GM19035 (cell line): Measurements from ENCODE around the gene PARD3.
"Not testable (repeated sequence)": the region's sequence is repeated elsewhere in the genome, so short reads cannot be mapped to it uniquely, and the experiment has no call there.

Source experiments
- ATAC-seq: cut with Tn5 transposase; IDR thresholded peaks from one replicate; pipeline ENCODE4 v1.9.1; 2021; ENCODE audit not compliant: unreplicated experiment

PARD3 gene

DNA sequence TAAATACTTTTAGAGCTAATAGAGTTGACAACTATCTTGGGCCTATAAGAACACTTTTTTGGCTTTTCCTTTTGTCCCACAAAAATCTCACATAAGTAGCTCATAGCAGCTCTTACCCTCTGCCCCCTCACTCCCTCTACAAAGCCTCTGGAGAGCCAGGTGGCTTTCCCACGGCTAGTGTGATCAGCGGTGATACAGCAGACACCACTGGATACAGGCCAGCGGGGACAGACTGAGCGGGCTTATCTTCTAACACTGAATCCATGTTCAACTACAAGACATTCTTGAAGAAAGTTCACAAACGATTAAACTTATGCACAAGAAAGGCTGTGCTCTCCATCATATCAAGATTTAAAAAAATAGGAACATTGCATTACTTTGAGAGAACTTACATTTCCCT lies 377.2 kb downstream of the PARD3 start:
- ATAC-seq = no peak

- no peak for ATAC-seq
Measured at GRCh38 chr10:34434119-34434594, 380.9 kb downstream of the PARD3 start.

DNA sequence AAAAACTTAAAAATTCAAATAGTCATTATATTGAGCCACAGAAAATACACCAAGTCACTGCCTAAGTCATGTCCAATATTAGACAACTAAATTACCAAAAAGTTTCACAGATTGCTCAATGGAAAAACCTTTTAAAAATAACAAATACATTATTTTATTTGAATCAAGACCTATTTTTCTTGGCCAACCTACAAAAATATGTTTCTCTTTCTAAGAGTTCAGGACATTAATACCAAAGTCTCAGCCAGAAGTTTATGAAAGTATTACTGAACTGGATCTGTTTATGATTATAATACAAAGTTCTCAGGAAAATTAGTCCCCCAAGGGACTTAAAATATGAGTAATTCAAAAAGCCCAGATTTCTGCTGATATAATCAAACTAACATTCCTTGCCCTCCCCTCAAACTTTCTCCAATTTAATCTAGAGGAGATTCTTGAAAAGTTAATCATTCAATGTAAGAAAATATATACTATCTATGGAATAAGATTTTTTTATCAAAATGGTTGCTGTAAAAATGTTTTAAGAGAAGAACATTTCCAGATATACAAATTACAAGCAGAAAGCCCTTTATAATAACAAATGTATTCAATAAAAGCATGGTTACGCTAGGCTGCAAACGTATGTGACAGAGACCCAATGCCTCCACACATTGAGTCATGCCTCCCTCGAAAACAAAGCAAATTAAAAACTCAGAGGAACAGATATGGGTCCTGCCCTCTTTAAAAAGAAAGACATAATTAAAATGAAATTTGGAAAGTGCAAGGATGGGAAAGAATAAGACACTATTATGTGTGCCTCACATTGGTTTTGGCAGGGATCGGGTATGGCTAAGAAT lies 381.6 kb downstream of the PARD3 start:
- ATAC-seq = no peak

- ATAC-seq = no peak
Measured at GRCh38 chr10:34432589-34432988, 382.5 kb downstream of the PARD3 start.

- ATAC-seq = no peak
Measured at GRCh38 chr10:34430685-34431084, 384.4 kb downstream of the PARD3 start.

DNA sequence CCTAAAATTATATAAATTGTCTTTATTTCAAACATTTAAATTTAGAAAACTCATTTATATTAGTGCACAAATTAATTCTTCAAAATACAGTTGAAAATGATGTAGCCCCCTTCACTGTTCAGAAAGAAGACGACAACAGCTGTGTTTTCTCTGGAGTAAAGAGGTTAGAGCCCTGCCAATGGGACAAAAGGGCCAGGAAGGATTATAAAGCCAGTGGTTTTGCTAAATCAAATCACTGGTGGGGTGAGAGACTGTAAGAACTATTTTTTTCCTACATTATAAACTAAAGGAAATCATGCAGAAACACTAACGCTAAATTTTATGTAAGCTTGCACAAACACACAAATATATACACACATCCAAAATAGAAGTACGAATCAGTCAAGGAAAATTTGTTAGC lies 386.6 kb downstream of the PARD3 start:
- ATAC-seq = no peak

DNA sequence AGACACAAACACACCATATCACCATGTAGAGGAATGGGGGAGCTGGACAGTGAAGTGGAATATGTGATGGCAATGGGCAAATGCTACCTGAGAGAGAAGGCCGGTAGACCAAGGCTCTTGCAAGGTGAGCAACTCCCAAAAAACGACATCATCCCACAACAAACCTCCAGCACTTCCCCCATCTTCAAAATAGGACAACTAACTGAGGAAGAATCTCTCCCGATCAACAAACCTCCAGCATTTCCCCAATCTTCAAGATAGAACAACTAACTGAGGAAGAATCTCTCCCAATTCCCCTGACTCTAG lies 387.2 kb downstream of the PARD3 start:
- ATAC-seq = no peak

- ATAC-seq = not testable (repeated sequence)
Measured at GRCh38 chr10:34427158-34427910, 387.8 kb downstream of the PARD3 start.

- not testable (repeated sequence) for ATAC-seq
Measured at GRCh38 chr10:34426538-34427157, 388.4 kb downstream of the PARD3 start.

GRCh38 chr10:34426041-34426440 lies 389.1 kb downstream of the PARD3 start:
- ATAC-seq = no peak

DNA sequence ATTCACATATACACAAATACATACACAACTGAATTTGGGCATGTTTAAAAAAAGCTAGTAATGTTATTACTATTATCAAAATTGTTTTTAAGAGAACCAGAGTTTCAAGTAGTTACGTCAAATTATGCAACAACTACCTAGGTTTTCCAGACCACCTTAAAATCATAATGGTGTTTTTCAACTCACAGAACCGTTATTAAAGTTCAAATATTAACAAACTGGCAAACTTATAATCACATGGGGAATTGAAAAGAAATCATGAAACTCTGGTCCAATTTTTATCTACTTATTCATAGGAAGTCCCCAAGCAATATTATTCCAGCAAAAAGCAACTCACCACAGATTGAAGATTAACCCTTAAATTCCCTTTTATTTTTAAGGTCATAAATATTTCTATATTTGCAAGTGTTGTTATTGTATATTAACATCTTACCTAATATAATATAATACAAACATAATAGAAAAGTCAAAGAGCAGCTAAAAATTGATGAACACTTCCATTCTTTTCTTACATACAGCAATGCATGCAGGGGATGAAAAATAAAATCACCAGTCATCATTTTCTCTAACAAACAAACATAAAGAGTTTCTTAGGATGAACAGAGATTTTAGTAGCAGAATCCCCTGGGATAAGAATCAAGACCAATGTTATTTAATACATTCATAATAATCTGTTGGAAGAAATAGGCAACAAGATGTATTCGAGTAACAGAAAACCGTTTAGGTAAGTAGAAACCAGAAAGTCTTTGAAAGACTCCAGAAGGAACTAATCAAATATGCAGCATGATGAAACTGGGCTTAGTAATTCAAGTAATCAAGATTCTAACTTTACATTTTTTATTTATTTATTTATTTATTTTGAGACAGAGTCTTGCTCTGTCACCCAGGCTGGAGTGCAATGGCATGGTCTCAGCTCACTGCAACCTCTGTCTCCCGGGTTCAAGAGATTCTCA lies 391.1 kb downstream of the PARD3 start:
- no peak for ATAC-seq

DNA sequence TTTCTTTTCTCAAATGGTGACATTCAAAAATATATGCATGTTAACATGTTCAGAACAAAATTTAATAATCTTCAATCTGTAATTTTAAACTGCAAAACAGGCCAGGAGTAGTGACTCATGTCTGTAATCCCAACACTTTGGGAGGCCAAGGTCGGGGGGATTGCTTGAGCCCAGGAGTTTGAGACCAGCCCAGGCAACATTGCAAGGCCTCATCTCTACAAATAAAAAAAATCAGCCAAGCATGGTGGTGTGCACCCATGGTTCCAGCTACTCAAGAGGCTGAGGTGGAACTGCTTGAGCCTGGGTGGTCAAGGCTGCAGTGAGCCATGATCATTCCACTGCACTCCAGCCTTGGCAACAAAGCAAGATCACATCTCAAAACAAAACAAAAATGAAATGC lies 394.3 kb downstream of the PARD3 start:
- no peak for ATAC-seq

GRCh38 chr10:34420273-34420672 lies 394.8 kb downstream of the PARD3 start:
- no peak for ATAC-seq

DNA sequence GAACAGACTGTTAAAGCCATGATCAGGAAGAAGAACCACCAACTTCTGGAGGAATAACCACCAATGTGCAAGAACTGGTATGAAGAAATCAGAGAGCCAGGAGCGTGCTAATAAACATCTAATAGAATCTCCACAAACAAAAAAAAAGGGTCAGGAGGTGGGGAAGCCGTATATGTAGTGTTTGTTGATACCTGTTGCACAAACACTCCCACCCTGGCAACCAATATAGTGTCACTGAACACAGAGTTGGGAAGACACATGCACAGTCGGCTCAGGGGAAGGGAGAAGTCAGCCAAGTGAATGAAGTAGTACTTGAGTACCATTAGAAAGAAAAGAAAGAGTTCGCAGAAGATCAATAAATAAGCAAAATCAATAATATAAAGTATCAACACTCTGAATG lies 400.1 kb downstream of the PARD3 start:
- no peak for ATAC-seq

GRCh38 chr10:34413756-34414587 lies 401.1 kb downstream of the PARD3 start:
- no peak for ATAC-seq

DNA sequence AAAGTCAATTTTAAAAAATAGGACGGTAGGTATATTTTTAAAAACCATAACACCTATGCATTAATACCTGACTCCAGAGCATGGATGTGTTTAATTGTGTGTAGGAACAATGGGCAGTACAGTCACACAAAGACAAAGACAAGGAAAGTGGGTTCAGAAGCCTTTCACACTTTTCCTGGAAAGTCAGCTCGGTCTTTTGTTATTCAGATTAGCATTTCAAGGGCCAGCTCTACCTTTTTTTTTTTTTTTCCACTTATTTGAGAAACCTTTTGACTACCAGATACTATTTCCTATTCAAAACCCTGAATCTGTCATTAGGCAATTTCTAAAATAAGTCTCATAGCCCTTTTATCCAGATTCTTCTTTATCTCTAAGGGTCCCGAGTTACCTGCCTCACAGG lies 401.9 kb downstream of the PARD3 start:
- ATAC-seq = no peak

DNA sequence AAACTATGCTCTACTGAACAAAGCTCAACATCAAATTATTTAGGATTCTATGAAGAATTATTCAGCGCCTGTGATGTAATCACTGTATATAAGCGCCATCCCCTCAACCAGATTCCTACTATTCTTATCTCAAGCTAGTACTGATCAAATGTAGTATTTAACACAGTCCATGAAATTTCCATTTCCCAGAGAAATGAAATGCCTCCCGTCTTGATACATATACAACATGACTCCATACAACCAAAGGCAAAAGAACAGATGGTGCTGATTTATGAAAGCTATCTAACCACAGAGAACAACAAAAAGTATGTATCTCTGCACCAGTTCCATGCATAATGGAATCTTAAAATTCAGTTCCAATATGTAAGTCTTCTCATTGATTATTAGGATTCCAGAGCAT lies 406.1 kb downstream of the PARD3 start:
- ATAC-seq = no peak

DNA sequence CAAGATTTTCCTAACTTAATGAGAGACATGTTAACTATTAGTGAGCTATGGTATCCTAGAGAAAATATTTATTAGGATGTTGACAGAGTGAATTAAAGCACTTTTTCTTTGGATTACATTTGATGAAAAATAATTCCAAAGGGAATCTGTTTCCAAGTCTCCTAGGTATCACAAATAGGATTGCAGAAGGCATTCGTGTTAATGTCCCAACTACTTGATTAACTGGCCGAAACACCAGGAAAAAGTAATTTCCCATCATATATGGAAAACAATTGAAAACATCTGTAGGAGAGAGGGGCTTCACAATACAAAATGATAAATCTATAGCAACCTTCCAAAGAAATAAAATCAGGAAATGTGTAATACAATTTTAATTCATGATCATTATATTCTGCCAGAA lies 406.7 kb downstream of the PARD3 start:
- ATAC-seq = no peak

DNA sequence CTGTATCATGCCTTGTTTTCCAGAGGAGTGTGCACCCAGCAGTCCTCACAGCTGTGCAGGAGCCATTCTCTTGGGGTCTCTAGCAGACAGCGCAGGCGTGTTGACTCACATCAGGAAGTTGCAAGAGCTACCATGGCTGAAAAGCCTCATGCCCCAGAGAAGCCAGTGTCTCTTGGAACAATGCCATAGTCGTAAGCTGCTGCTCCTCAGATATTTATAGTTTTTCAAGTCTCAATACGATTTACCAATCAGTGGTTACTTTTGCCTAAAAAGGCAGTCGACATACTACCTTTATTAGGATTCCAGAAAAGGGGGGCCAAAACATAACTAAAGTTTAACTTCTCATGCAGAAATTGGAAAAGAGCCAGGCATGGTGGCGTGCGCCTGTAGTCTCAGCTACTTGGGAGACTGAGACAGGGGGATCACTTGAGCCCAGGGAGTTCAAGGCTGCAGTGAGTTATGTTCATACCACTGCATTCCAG lies 407.7 kb downstream of the PARD3 start:
- no peak for ATAC-seq
